ENCODE results near the gene BCAM.
"Not testable (repeated sequence)": the region's sequence is repeated elsewhere in the genome, so short reads cannot be mapped to it uniquely, and the experiment has no call there.

BCAM gene, protein sequence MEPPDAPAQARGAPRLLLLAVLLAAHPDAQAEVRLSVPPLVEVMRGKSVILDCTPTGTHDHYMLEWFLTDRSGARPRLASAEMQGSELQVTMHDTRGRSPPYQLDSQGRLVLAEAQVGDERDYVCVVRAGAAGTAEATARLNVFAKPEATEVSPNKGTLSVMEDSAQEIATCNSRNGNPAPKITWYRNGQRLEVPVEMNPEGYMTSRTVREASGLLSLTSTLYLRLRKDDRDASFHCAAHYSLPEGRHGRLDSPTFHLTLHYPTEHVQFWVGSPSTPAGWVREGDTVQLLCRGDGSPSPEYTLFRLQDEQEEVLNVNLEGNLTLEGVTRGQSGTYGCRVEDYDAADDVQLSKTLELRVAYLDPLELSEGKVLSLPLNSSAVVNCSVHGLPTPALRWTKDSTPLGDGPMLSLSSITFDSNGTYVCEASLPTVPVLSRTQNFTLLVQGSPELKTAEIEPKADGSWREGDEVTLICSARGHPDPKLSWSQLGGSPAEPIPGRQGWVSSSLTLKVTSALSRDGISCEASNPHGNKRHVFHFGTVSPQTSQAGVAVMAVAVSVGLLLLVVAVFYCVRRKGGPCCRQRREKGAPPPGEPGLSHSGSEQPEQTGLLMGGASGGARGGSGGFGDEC

GRCh38 chr19:44808463-44809371, at the start of gene BCAM:
Gene BCAM (plus strand): TSS chr19:44809103. CDS start chr19:44809125, 22 bp downstream.
- TF ChIP-seq ZNF274 (IDR thresholded peaks at IDR 0.05; ENCODE audit: low read depth, low read length): no peak
- no peak within 1 kb of the TSS for H3K4me3 ChIP-seq (ENCODE audit: low read length)

DNA sequence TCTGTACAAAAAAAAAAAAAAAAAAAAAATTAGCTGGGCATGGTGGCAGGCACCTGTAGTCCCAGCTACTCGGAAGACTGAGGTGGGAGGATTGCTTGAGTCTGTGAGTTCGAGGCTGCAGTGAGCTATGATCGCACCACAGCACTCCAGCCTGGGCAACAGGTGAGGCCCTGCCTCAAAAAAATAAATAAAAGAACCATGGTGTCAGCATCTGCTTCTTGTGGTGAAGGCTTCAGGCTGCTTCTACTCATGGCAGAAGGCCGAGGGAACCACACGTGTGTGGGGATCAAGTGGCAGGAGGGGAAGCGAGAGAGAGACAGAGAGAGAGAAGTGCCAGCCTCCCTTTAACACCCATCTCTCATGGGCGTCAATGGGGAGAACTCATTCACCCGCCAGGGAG, 46.9 kb upstream of the BCAM start:
- no peak for TF ChIP-seq ZNF274 (IDR thresholded peaks at IDR 0.05; ENCODE audit: low read depth, low read length)
- H3K4me3 ChIP-seq (ENCODE audit: low read length): no peak overlapping the region

DNA sequence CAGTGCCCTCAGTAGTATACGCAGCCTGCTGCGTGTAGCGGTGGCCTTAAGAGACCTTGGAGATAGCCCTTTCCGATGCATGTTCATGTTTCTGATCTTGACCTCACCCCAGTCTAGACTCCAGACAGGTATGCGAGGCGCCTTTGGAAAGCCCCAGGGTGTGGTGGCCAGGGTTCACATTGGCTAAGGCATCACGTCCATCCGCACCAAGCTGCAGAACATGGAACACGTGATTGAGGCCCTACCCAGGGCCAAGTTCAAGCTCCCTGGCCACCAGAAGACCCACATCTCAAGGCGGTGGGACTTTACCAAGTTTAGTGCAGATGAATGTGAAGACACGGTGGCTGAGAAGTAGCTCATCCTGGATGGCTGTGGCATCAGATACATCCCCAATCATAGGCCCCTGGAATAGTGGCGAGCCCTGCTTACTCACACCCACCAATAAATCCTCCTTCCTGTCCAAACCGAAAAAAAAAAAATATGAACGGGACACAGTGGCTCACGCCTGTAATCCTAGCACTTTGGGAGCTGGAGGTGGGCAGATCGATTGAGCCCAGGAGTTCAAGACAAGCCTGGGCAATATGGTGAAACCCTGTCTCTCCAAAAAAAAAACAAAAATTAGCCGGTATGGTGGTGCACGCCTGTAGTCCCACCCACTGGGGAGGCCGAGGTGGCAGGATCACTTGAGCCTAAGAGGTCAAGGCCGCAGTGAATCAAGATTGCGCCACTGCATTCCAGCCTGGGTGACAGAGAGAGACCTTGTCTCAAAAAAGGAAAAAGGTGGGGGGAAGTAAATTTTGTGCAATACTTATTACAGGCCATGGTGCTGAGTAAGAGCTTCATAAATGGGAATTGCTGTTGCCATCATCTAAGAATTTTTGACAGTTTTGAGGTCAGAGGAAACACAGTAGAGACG, 43.6 kb upstream of the BCAM start:
- no peak overlapping the region for H3K4me3 ChIP-seq (ENCODE audit: low read length)
- no peak for TF ChIP-seq ZNF274 (IDR thresholded peaks at IDR 0.05; ENCODE audit: low read depth, low read length)

DNA sequence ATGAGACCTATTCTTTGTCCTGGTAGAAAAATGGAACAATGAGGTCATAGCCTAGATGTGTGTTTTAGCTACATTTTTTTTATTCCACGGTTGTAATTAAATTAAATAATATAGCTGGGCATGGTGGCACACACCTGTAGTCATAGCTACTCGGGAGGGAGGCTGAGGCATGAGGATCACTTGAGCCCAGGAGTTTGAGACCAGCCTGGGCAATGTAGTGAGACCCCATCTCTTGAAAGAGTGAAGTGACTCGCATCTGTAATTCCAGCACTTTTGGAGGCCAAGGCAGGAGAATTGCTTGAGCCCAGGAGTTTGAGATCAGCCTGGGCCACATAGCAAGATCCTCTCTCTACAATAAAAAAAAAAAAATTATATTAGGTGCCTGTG, 43.0 kb upstream of the BCAM start:
- H3K4me3 ChIP-seq (ENCODE audit: low read length): no peak overlapping the region
- TF ChIP-seq ZNF274 (IDR thresholded peaks at IDR 0.05; ENCODE audit: low read depth, low read length): no peak

- no peak for TF ChIP-seq ZNF274 (IDR thresholded peaks at IDR 0.05; ENCODE audit: low read depth, low read length)
- H3K4me3 ChIP-seq (ENCODE audit: low read length): no peak overlapping the region
Measured at GRCh38 chr19:44767295-44768180, 41.4 kb upstream of the BCAM start.

- TF ChIP-seq ZNF274 (IDR thresholded peaks at IDR 0.05; ENCODE audit: low read depth, low read length): no peak
- no peak overlapping the region for H3K4me3 ChIP-seq (ENCODE audit: low read length)
Measured at GRCh38 chr19:44770550-44771257, 38.2 kb upstream of the BCAM start.

DNA sequence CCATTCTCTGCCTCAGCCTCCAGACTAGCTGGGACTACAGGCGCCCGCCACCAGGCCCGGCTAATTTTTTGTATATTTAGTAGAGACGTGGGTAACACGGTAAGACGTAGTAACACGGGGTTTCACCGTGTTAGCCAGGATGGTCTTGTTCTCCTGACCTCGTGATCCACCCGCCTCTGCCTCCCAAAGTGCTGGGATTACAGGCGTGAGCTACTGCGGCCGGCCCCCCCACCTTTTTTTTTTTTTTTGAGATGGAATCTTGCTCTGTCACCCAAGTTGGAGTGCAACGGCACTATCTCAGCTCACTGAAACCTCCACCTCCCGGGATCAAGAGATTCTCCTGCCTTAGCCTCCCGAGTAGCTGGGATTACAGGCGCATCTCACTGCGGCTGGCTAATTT, 36.8 kb upstream of the BCAM start:
- H3K4me3 ChIP-seq (ENCODE audit: low read length): not testable (repeated sequence)

GRCh38 chr19:44772959-44773358, 35.9 kb upstream of the BCAM start:
- TF ChIP-seq ZNF274 (IDR thresholded peaks at IDR 0.05; ENCODE audit: low read depth, low read length): no peak
- no peak overlapping the region for H3K4me3 ChIP-seq (ENCODE audit: low read length)

GRCh38 chr19:44775676-44776240, 33.1 kb upstream of the BCAM start:
- TF ChIP-seq ZNF274 (IDR thresholded peaks at IDR 0.05; ENCODE audit: low read depth, low read length): no peak
- no peak overlapping the region for H3K4me3 ChIP-seq (ENCODE audit: low read length)

- no peak for TF ChIP-seq ZNF274 (IDR thresholded peaks at IDR 0.05; ENCODE audit: low read depth, low read length)
- no peak overlapping the region for H3K4me3 ChIP-seq (ENCODE audit: low read length)
Measured at GRCh38 chr19:44776402-44777096, 32.4 kb upstream of the BCAM start.

DNA sequence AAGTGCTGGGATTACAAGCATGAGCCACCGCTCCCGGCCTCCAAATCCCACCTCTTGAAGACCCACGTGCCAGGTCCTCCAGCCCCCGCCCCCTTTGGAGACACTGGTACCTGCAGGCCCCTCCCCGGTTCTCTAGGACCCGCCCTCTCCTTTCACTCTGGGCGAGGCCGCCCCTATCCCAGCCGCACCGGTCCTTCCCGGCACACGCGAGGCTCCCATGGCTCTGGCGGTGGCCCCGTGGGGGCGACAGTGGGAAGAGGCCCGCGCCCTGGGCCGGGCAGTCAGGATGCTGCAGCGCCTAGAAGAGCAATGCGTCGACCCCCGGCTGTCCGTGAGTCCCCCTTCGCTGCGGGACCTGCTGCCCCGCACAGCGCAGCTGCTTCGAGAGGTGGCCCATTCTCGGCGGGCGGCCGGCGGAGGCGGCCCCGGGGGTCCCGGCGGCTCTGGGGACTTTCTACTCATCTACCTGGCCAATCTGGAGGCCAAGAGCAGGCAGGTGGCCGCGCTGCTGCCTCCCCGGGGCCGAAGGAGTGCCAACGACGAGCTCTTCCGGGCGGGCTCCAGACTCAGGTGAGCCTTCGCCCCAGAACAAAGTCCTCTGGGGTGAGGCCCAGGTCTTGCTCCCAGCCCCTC, 31.1 kb upstream of the BCAM start, which contains the start of gene CBLC:
CBLC (plus strand) TSS at position 176 of the 633 bp plus-strand sequence; CDS start at position 218, 42 bp downstream.
- TF ChIP-seq ZNF274 (IDR thresholded peaks at IDR 0.05; ENCODE audit: low read depth, low read length): no peak
- H3K4me3 ChIP-seq (ENCODE audit: low read length): no peak within 1 kb of the TSS
